ENCODE results near the gene LUZP1. TPM values are rescaled to one million over a fixed set of nuclear protein-coding genes. Genes with fewer than 3 reads are reported as not detected.

Gene LUZP1
- total RNA-seq, 1 donor from 2014 or later = 32.0 TPM

- H3K4me1 Mint-ChIP-seq (ENCODE audit: low read depth, unreplicated experiment) = peaks cover 7% of the 10 kb centered on the region
- H3K36me3 Mint-ChIP-seq (ENCODE audit: unreplicated experiment) = no peaks in the 10 kb centered on the region
- no peak for DNase-seq
- H3K27me3 Mint-ChIP-seq (ENCODE audit: unreplicated experiment) = no peaks in the 10 kb centered on the region
- TF ChIP-seq CTCF (IDR thresholded peaks at IDR 0.05; ENCODE audit: partially characterized antibody, unreplicated experiment) = no peak
- no peaks in the 10 kb centered on the region for H3K9me3 Mint-ChIP-seq (ENCODE audit: unreplicated experiment)
- H3K27ac Mint-ChIP-seq (ENCODE audit: unreplicated experiment) = no peak overlapping the region
- H3K4me3 Mint-ChIP-seq (ENCODE audit: unreplicated experiment) = no peak overlapping the region
Measured at GRCh38 chr1:23120383-23120782, 48.3 kb downstream of the LUZP1 start.

GRCh38 chr1:23118957-23119792, 49.5 kb downstream of the LUZP1 start:
- Mint-ChIP-seq H3K4me1 (ENCODE audit: low read depth, unreplicated experiment) (peaks cover 9% of the 10 kb centered on the region), H3K27me3 (ENCODE audit: unreplicated experiment) (no peaks in the 10 kb centered on the region), H3K36me3 (ENCODE audit: unreplicated experiment) (no peaks in the 10 kb centered on the region), H3K9me3 (ENCODE audit: unreplicated experiment) (no peaks in the 10 kb centered on the region), H3K4me3 (ENCODE audit: unreplicated experiment) (no peak overlapping the region), H3K27ac (ENCODE audit: unreplicated experiment) (no peak overlapping the region)
- no peak for DNase-seq
- TF ChIP-seq CTCF (IDR thresholded peaks at IDR 0.05; ENCODE audit: partially characterized antibody, unreplicated experiment) = no peak

GRCh38 chr1:23118407-23118806, 50.2 kb downstream of the LUZP1 start:
- no peaks in the 10 kb centered on the region for H3K36me3 Mint-ChIP-seq (ENCODE audit: unreplicated experiment)
- H3K27me3 Mint-ChIP-seq (ENCODE audit: unreplicated experiment) = no peaks in the 10 kb centered on the region
- peaks cover 9% of the 10 kb centered on the region for H3K4me1 Mint-ChIP-seq (ENCODE audit: low read depth, unreplicated experiment)
- H3K27ac Mint-ChIP-seq (ENCODE audit: unreplicated experiment) = no peak overlapping the region
- H3K9me3 Mint-ChIP-seq (ENCODE audit: unreplicated experiment) = no peaks in the 10 kb centered on the region
- H3K4me3 Mint-ChIP-seq (ENCODE audit: unreplicated experiment) = no peak overlapping the region
- no peak for DNase-seq
- no peak for TF ChIP-seq CTCF (IDR thresholded peaks at IDR 0.05; ENCODE audit: partially characterized antibody, unreplicated experiment)

GRCh38 chr1:23116921-23117699, 51.5 kb downstream of the LUZP1 start:
- Mint-ChIP-seq H3K9me3 (ENCODE audit: unreplicated experiment) (no peaks in the 10 kb centered on the region), H3K4me3 (ENCODE audit: unreplicated experiment) (no peak overlapping the region), H3K36me3 (ENCODE audit: unreplicated experiment) (no peaks in the 10 kb centered on the region), H3K27me3 (ENCODE audit: unreplicated experiment) (no peaks in the 10 kb centered on the region), H3K4me1 (ENCODE audit: low read depth, unreplicated experiment) (peaks cover 6% of the 10 kb centered on the region), H3K27ac (ENCODE audit: unreplicated experiment) (no peak overlapping the region)
- TF ChIP-seq CTCF (IDR thresholded peaks at IDR 0.05; ENCODE audit: partially characterized antibody, unreplicated experiment) = no peak
- DNase-seq = no peak

All from glutamatergic neuron (in vitro differentiated cells).